ENCODE data around the gene TPK1. TPM values are rescaled to one million over a fixed set of nuclear protein-coding genes. Genes with fewer than 3 reads are reported as not detected.

Gene TPK1
- total and polyA plus RNA-seq, 8 donors = 1.4 to 3.6 (median 2.2) TPM

DNA sequence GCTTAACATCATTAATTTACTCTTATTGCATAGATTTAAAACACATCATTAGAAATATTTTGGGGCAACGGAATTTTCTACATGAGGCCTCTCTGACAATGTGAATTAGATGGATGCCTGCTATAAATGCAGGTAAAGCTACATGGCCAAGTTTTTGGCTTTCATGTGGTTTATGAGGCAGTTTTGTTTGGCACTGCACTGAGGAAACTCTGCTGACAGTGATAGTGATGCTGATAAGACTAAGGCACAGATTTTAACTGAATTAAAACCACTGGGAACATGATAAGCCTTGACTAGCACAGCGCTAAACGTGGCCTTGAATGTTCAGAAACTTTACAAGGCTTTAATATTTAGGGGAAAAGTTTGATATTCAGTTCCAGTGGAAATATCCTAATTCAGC, 318.1 kb downstream of the TPK1 start:
- Histone ChIP-seq H3K36me3 (no peaks in the 10 kb centered on the region), H3K4me1 (no peaks in the 10 kb centered on the region), H3K27me3 (no peaks in the 10 kb centered on the region), H3K4me3 (no peak overlapping the region), H3K27ac (no peak overlapping the region), H3K9me3 (no peaks in the 10 kb centered on the region)
- no peak for ATAC-seq
- no peak for DNase-seq
- WGBS, 2 donors = 50 to 56% methylated on average over 3 of the region's 3 CpGs
- no peak for FAIRE-seq
- intact Hi-C loops (cut with DNase I) = no loop called here
- TF ChIP-seq, protein P1, sequence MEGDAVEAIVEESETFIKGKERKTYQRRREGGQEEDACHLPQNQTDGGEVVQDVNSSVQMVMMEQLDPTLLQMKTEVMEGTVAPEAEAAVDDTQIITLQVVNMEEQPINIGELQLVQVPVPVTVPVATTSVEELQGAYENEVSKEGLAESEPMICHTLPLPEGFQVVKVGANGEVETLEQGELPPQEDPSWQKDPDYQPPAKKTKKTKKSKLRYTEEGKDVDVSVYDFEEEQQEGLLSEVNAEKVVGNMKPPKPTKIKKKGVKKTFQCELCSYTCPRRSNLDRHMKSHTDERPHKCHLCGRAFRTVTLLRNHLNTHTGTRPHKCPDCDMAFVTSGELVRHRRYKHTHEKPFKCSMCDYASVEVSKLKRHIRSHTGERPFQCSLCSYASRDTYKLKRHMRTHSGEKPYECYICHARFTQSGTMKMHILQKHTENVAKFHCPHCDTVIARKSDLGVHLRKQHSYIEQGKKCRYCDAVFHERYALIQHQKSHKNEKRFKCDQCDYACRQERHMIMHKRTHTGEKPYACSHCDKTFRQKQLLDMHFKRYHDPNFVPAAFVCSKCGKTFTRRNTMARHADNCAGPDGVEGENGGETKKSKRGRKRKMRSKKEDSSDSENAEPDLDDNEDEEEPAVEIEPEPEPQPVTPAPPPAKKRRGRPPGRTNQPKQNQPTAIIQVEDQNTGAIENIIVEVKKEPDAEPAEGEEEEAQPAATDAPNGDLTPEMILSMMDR (IDR thresholded peaks at IDR 0.05) = no peak

DNA sequence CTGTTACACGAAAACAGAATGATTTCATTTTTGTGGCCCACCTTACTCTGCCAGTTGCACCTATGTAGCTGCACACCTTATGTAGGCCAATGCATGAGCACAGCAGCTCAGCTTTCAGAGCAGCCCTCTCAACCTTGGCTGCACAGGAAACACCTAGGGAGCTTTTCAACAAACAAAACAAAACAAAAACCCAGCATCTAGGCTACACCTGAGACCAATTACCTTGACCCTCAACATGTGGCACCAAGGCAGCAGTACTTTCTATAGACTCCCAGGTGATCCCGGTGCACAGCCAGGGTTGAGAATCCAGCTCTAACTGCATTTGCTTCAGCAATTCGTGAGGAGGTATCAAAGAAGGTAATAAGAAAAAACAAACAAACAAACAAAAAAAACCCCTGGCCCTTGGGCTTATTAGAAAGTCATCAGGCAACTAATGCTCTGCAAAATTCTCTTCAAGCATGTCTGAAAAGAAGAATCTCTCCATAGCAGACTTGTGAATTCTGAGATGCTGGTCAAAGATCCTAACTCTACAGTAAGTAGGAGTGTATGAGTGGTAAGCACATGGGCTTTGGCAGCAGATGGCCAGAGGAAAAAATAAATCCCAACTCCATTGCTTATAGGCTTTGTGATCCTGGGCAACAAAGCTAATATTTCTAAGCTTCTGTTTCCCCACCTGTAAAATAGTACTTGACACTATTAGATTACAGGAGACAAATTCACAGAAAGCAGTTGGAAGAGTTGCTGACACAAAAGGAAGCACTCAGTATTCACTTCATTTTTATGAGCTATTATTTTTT, 318.9 kb downstream of the TPK1 start:
- TF ChIP-seq, protein P1 (IDR thresholded peaks at IDR 0.05) = no peak
- Histone ChIP-seq H3K4me1 (no peaks in the 10 kb centered on the region), H3K9me3 (no peaks in the 10 kb centered on the region), H3K27ac (no peak overlapping the region), H3K36me3 (no peaks in the 10 kb centered on the region), H3K27me3 (no peaks in the 10 kb centered on the region), H3K4me3 (no peak overlapping the region)
- DNase-seq = no peak
- 77 to 81% methylated on average over 3 of the region's 3 CpGs for WGBS, 2 donors
- intact Hi-C loops (cut with DNase I) = no loop called here
- FAIRE-seq = no peak
- ATAC-seq = no peak

DNA sequence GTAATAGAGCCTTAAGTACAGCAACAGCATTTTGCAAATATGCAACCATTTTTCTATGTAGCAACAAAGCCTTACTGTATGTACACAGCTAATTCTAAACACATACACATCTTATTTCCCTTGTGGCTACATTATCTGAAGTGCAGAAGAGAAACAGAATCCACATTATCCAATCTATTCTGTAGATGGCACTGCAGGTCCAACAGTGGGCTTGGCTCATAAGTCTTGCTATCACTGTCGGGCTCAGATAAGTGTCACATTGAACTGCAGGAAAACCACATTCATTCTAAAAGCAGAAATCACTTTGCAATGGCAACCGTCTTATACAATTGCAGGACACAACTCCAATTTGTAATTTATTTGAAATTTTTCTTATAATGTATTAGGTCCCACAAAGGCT, 322.5 kb downstream of the TPK1 start:
- 34 to 36% methylated on average over 2 of the region's 2 CpGs for WGBS, 2 donors
- Histone ChIP-seq H3K36me3 (no peaks in the 10 kb centered on the region), H3K27ac (no peak overlapping the region), H3K4me1 (no peaks in the 10 kb centered on the region), H3K4me3 (no peak overlapping the region), H3K9me3 (no peaks in the 10 kb centered on the region), H3K27me3 (no peaks in the 10 kb centered on the region)
- intact Hi-C loops (cut with DNase I) = no loop called here
- DNase-seq (no peak), FAIRE-seq (no peak), ATAC-seq (peak in 3 of 4 donors; percentile 32 to 73 (median 60))
- TF ChIP-seq, protein P1 (IDR thresholded peaks at IDR 0.05) = no peak

DNA sequence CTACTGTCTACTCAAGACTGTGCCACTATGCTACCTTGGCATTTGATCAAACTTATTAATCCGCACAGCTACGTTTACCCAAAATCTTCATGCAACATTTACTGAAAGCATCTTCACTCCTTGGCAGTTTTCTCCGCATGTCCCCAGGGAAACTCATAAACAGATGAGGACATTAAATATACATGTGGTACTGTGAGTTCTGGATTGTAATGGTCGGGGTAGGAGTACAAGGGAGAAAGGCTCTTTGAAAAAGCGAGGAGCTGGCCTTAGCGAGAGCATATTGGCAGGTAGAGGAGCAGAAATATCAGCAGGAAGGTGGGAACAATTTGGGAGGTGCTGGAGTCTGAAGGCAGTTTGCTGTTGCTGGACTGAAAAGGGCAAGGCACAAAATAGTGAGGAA, 325.2 kb downstream of the TPK1 start:
- Histone ChIP-seq H3K4me1 (no peaks in the 10 kb centered on the region), H3K9me3 (no peaks in the 10 kb centered on the region), H3K27me3 (no peaks in the 10 kb centered on the region), H3K4me3 (no peak overlapping the region), H3K36me3 (no peaks in the 10 kb centered on the region), H3K27ac (no peak overlapping the region)
- intact Hi-C loops (cut with DNase I) = no loop called here
- 92 to 94% methylated on average over 6 of the region's 6 CpGs for WGBS, 2 donors
- TF ChIP-seq, protein P1 (IDR thresholded peaks at IDR 0.05) = no peak
- ATAC-seq (no peak), DNase-seq (no peak), FAIRE-seq (no peak)

DNA sequence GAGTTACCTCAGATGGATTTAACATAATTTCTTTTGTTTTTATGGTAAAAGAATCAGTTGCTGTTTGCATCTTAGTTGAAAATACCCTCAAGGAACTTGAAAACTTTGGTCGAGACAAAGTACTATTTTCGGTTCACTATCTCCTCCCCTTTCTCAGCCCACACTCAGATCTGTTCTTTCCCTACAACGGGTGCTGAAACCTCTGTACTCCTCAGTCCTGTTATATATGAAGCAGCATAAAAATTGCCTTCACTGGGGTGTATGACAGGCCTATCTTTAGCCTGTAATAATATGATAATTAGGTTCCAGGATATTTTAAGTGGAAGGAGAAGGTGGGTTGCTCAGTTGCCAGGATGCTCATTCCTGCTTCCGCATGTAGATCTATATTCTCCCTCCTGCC, 327.2 kb downstream of the TPK1 start:
- DNase-seq = no peak
- intact Hi-C loops (cut with DNase I) = no loop called here
- H3K4me3 ChIP-seq = no peak overlapping the region
- no peaks in the 10 kb centered on the region for H3K27me3 ChIP-seq
- TF ChIP-seq, protein P1 (IDR thresholded peaks at IDR 0.05) = no peak
- no peaks in the 10 kb centered on the region for H3K4me1 ChIP-seq
- no peak for ATAC-seq
- no peak for FAIRE-seq
- H3K27ac ChIP-seq = no peak overlapping the region
- WGBS, 2 donors = 82 to 87% methylated on average over 4 of the region's 4 CpGs
- no peaks in the 10 kb centered on the region for H3K36me3 ChIP-seq
- H3K9me3 ChIP-seq = no peaks in the 10 kb centered on the region
